ENCODE measurements around the gene FGF1.

FGF1 gene

GRCh38 chr5:142610176-142611001 lies 75.5 kb downstream of the FGF1 start:
- no peak for DNase-seq (ENCODE audit: low read depth)

GRCh38 chr5:142609142-142609541 lies 76.7 kb downstream of the FGF1 start:
- no peak for DNase-seq (ENCODE audit: low read depth)

GRCh38 chr5:142608081-142608480 lies 77.8 kb downstream of the FGF1 start:
- DNase-seq (ENCODE audit: low read depth) = no peak

GRCh38 chr5:142605611-142606010 lies 80.3 kb downstream of the FGF1 start:
- DNase-seq (ENCODE audit: low read depth) = no peak

- DNase-seq (ENCODE audit: low read depth) = no peak
Observed at GRCh38 chr5:142602720-142603245, 83.1 kb downstream of the FGF1 start.

- no peak for DNase-seq (ENCODE audit: low read depth)
Observed at GRCh38 chr5:142601432-142601831, 84.5 kb downstream of the FGF1 start.

- no peak for DNase-seq (ENCODE audit: low read depth)
Observed at GRCh38 chr5:142600611-142601358, 85.1 kb downstream of the FGF1 start.

- no peak for DNase-seq (ENCODE audit: low read depth)
Observed at GRCh38 chr5:142600092-142600491, 85.8 kb downstream of the FGF1 start.

- DNase-seq (ENCODE audit: low read depth) = no peak
Observed at GRCh38 chr5:142598338-142598700, 87.6 kb downstream of the FGF1 start.

GRCh38 chr5:142597546-142598337 lies 88.1 kb downstream of the FGF1 start:
- no peak for DNase-seq (ENCODE audit: low read depth)

GRCh38 chr5:142597025-142597424 lies 88.9 kb downstream of the FGF1 start:
- no peak for DNase-seq (ENCODE audit: low read depth)

- DNase-seq (ENCODE audit: low read depth) = no peak
Observed at GRCh38 chr5:142592365-142592764, 93.5 kb downstream of the FGF1 start.

- DNase-seq (ENCODE audit: low read depth) = no peak
Observed at GRCh38 chr5:142590451-142591231, 95.2 kb downstream of the FGF1 start.

- no peak for DNase-seq (ENCODE audit: low read depth)
Observed at GRCh38 chr5:142589720-142590119, 96.2 kb downstream of the FGF1 start.

GRCh38 chr5:142587354-142587965 lies 98.4 kb downstream of the FGF1 start:
- no peak for DNase-seq (ENCODE audit: low read depth)

GRCh38 chr5:142586552-142586951 lies 99.3 kb downstream of the FGF1 start:
- DNase-seq (ENCODE audit: low read depth) = no peak

GRCh38 chr5:142585451-142585850 lies 100.4 kb downstream of the FGF1 start:
- no peak for DNase-seq (ENCODE audit: low read depth)

- DNase-seq (ENCODE audit: low read depth) = no peak
Observed at GRCh38 chr5:142584891-142585290, 101.0 kb downstream of the FGF1 start.

- no peak for DNase-seq (ENCODE audit: low read depth)
Observed at GRCh38 chr5:142578161-142578830, 107.6 kb downstream of the FGF1 start.

GRCh38 chr5:142576804-142577203 lies 109.1 kb downstream of the FGF1 start:
- DNase-seq (ENCODE audit: low read depth) = no peak

- DNase-seq (ENCODE audit: low read depth) = no peak
Observed at GRCh38 chr5:142576303-142576702, 109.6 kb downstream of the FGF1 start.
